ENCODE data around the gene ADCY9.

The ADCY9 gene

GRCh38 chr16:4062212-4062802, 53.9 kb downstream of the ADCY9 start:
- no peak for TF ChIP-seq CTCF (IDR thresholded peaks at IDR 0.05; ENCODE audit: extremely low read depth, missing control alignments)

GRCh38 chr16:4060823-4061222, 55.4 kb downstream of the ADCY9 start:
- TF ChIP-seq CTCF (IDR thresholded peaks at IDR 0.05; ENCODE audit: extremely low read depth, missing control alignments): no peak
- no peak for DNase-seq (ENCODE audit: low spot score)

More at GRCh38 chr16:4062212-4062802, 53.9 kb downstream of the ADCY9 start:
- no peak for DNase-seq (ENCODE audit: low spot score)

- no peak for DNase-seq (ENCODE audit: low spot score)
Measured at GRCh38 chr16:4060009-4060408, 56.2 kb downstream of the ADCY9 start.

GRCh38 chr16:4058386-4058785, 57.9 kb downstream of the ADCY9 start:
- TF ChIP-seq CTCF (IDR thresholded peaks at IDR 0.05; ENCODE audit: extremely low read depth, missing control alignments): no peak
- no peak for DNase-seq (ENCODE audit: low spot score)

More at GRCh38 chr16:4060009-4060408, 56.2 kb downstream of the ADCY9 start:
- TF ChIP-seq CTCF (IDR thresholded peaks at IDR 0.05; ENCODE audit: extremely low read depth, missing control alignments): no peak

GRCh38 chr16:4057439-4057877, 58.8 kb downstream of the ADCY9 start:
- no peak for DNase-seq (ENCODE audit: low spot score)
- TF ChIP-seq CTCF (IDR thresholded peaks at IDR 0.05; ENCODE audit: extremely low read depth, missing control alignments): no peak

- no peak for TF ChIP-seq CTCF (IDR thresholded peaks at IDR 0.05; ENCODE audit: extremely low read depth, missing control alignments)
- DNase-seq (ENCODE audit: low spot score): no peak
Measured at GRCh38 chr16:4056161-4057105, 59.8 kb downstream of the ADCY9 start.

- no peak for TF ChIP-seq CTCF (IDR thresholded peaks at IDR 0.05; ENCODE audit: extremely low read depth, missing control alignments)
- no peak for DNase-seq (ENCODE audit: low spot score)
Measured at GRCh38 chr16:4055748-4056147, 60.5 kb downstream of the ADCY9 start.
